ENCODE data around the gene POLG2. TPM values are rescaled to one million over a fixed set of nuclear protein-coding genes. Genes with fewer than 3 reads are reported as not detected.

POLG2 gene
- total RNA-seq, 1 donor from 2014 or later, result 12.0 TPM

DNA sequence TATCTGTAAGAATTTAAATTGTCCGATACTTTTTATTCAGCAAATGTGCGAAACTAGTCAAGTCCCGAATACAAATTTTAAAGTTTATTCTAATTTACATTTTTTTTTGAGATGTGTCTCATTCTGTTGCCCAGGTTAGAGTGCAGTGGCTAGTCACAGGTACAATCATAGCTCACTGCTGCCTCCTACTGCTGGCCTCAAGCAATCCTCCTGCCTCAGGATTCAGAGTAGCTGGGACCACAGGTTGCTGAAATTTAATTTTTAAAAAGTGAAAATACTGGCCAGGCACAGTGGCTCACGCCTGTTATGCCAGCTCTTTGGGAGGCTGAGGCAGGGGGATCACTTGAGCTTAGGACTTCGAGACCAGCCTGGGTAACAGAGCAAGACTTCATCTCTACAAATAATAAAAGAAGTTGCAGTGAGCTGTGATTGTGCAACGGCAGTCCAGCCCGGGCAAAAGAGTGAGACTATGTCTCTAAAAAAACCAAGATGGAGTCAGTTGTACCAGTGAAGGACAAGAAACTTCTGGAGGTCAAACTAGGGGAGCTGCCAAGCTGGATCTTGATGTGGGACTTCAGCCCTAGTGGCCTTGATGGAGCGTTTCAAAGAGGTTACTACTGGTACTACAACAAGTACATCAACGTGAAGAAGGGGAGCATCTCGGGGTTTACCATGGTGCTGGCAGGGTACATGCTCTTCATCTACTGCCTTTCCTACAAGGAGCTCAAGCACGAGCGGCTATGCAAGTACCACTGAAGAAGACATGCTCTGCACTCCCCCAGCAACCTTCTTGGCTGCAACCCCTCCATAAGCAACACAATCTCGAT is 5.6 kb downstream of the POLG2 start:
- Histone ChIP-seq H3K36me3 (peaks cover 61% of the 10 kb centered on the region), H3K4me3 (no peak overlapping the region), H3K27ac (no peak overlapping the region), H3K9me3 (no peaks in the 10 kb centered on the region), H3K27me3 (ENCODE audit: low read depth) (no peaks in the 10 kb centered on the region), H3K4me1 (peaks cover 23% of the 10 kb centered on the region)
- intact Hi-C loops (cut with DNase I), result no loop called here
- TF ChIP-seq, protein P1, sequence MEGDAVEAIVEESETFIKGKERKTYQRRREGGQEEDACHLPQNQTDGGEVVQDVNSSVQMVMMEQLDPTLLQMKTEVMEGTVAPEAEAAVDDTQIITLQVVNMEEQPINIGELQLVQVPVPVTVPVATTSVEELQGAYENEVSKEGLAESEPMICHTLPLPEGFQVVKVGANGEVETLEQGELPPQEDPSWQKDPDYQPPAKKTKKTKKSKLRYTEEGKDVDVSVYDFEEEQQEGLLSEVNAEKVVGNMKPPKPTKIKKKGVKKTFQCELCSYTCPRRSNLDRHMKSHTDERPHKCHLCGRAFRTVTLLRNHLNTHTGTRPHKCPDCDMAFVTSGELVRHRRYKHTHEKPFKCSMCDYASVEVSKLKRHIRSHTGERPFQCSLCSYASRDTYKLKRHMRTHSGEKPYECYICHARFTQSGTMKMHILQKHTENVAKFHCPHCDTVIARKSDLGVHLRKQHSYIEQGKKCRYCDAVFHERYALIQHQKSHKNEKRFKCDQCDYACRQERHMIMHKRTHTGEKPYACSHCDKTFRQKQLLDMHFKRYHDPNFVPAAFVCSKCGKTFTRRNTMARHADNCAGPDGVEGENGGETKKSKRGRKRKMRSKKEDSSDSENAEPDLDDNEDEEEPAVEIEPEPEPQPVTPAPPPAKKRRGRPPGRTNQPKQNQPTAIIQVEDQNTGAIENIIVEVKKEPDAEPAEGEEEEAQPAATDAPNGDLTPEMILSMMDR (IDR thresholded peaks at IDR 0.05), result peak; percentile 64
- no peak for DNase-seq
- peak; percentile 66 to 73 for ATAC-seq

GRCh38 chr17:64488301-64488700 is 8.6 kb downstream of the POLG2 start:
- Histone ChIP-seq H3K4me1 (no peaks in the 10 kb centered on the region), H3K36me3 (peaks cover 79% of the 10 kb centered on the region), H3K9me3 (no peaks in the 10 kb centered on the region), H3K4me3 (no peak overlapping the region), H3K27ac (no peak overlapping the region), H3K27me3 (ENCODE audit: low read depth) (no peaks in the 10 kb centered on the region)
- ATAC-seq, result no peak
- no peak for DNase-seq
- intact Hi-C loops (cut with DNase I), result loop anchor here (10.0 kb wide), 1 partner anchor 64 kb away; no protein-coding TSS in a partner anchor
- TF ChIP-seq, protein P1 (IDR thresholded peaks at IDR 0.05), result no peak

DNA sequence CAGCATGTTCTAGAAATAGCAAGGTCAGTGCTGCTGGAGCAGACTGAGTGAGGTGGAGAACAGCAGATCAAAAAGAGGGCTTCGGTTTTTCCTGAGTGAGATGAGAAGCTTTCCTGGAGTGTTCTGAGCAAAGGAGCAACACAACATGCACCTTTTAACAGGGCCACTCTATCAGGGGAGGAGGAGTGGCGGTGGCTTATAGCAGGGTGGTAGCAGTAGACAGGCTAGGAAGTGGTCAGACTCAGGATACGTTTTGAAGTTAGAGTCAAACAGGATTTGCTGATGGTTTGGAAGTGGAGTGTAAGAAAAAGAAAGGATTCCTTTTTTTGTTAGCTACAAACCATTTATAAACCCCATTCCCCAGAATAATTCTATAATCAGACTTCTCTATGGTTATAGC is 12.5 kb downstream of the POLG2 start:
- intact Hi-C loops (cut with DNase I), result loop anchor here (10.0 kb wide), 1 partner anchor 60 kb away; no protein-coding TSS in a partner anchor
- no peak overlapping the region for H3K27ac ChIP-seq
- TF ChIP-seq, protein P1 (IDR thresholded peaks at IDR 0.05), result no peak
- H3K4me1 ChIP-seq, result no peaks in the 10 kb centered on the region
- no peak for ATAC-seq
- no peak overlapping the region for H3K4me3 ChIP-seq
- H3K36me3 ChIP-seq, result peaks cover 80% of the 10 kb centered on the region
- H3K27me3 ChIP-seq (ENCODE audit: low read depth), result no peaks in the 10 kb centered on the region
- no peak for DNase-seq
- H3K9me3 ChIP-seq, result no peaks in the 10 kb centered on the region

GRCh38 chr17:64480951-64481350 is 15.9 kb downstream of the POLG2 start:
- intact Hi-C loops (cut with DNase I), result loop anchor here (10.0 kb wide), 1 partner anchor 56 kb away; no protein-coding TSS in a partner anchor
- Histone ChIP-seq H3K4me1 (no peaks in the 10 kb centered on the region), H3K4me3 (no peak overlapping the region), H3K9me3 (no peaks in the 10 kb centered on the region), H3K36me3 (peaks cover 74% of the 10 kb centered on the region), H3K27ac (no peak overlapping the region), H3K27me3 (ENCODE audit: low read depth) (no peaks in the 10 kb centered on the region)
- DNase-seq (no peak), ATAC-seq (no peak)
- TF ChIP-seq, protein P1 (IDR thresholded peaks at IDR 0.05), result no peak

GRCh38 chr17:64477849-64478248 is 19.0 kb downstream of the POLG2 start:
- no peak for DNase-seq
- TF ChIP-seq, protein P1 (IDR thresholded peaks at IDR 0.05), result no peak
- Histone ChIP-seq H3K4me1 (no peaks in the 10 kb centered on the region), H3K9me3 (no peaks in the 10 kb centered on the region), H3K36me3 (peaks cover 50% of the 10 kb centered on the region), H3K27ac (no peak overlapping the region), H3K27me3 (ENCODE audit: low read depth) (no peaks in the 10 kb centered on the region), H3K4me3 (no peak overlapping the region)
- no peak for ATAC-seq
- intact Hi-C loops (cut with DNase I), result no loop called here
